Measurements from ENCODE around the gene ACE. TPM values are rescaled to one million over a fixed set of nuclear protein-coding genes. Genes with fewer than 3 reads are reported as not detected.

ACE gene
- total RNA-seq, 1 donor from 2014 or later = not detected

- Histone ChIP-seq H2AFZ (replicated peaks) (no peak overlapping the region), H4K20me1 (ENCODE audit: low read depth) (peaks cover 12% of the 10 kb centered on the region), H3K79me2 (ENCODE audit: low read depth) (no peaks in the 10 kb centered on the region), H3K4me3 (no peak overlapping the region), H3K9ac (no peak overlapping the region), H3K27me3 (peaks cover 19% of the 10 kb centered on the region), H3K36me3 (no peaks in the 10 kb centered on the region), H3K4me2 (no peak overlapping the region), H3K27ac (no peak overlapping the region), H3K4me1 (no peaks in the 10 kb centered on the region), H3F3A (ENCODE audit: low read depth) (no peaks in the 10 kb centered on the region), H3K9me3 (ENCODE audit: low read depth) (no peaks in the 10 kb centered on the region)
- H3K27ac Mint-ChIP-seq = no peak overlapping the region
- H3K4me3 Mint-ChIP-seq = no peak overlapping the region
- no peaks in the 10 kb centered on the region for H3K36me3 Mint-ChIP-seq
- no peak for DNase-seq (ENCODE audit: low spot score)
- H3K9me3 Mint-ChIP-seq = no peaks in the 10 kb centered on the region
- no peak for TF ChIP-seq CTCF (IDR thresholded peaks at IDR 0.05)
- TF ChIP-seq EZH2 (IDR thresholded peaks at IDR 0.05) = no peak
- TF ChIP-seq EZH2phosphoT487 (IDR thresholded peaks at IDR 0.05) = no peak
- H3K4me1 Mint-ChIP-seq = peaks cover 4% of the 10 kb centered on the region
- H3K27me3 Mint-ChIP-seq (ENCODE audit: insufficient read depth, low read depth) = peaks cover 30% of the 10 kb centered on the region
Observed at GRCh38 chr17:63519972-63520882, 43.4 kb downstream of the ACE start.

GRCh38 chr17:63523253-63523855 is 46.5 kb downstream of the ACE start, which contains the start of gene KCNH6:
TSS of gene KCNH6 (plus strand) at chr17:63523358. CDS start at chr17:63523414, 56 bp downstream.
- Mint-ChIP-seq H3K27ac (no peak within 1 kb of the TSS), H3K4me3 (peak within 1 kb of the TSS; percentile 65), H3K36me3 (no peaks in the 10 kb centered on the region), H3K27me3 (ENCODE audit: insufficient read depth, low read depth) (peaks cover 43% of the 10 kb centered on the region), H3K9me3 (no peaks in the 10 kb centered on the region), H3K4me1 (peaks cover 4% of the 10 kb centered on the region)
- no peaks in the 10 kb centered on the region for H3F3A ChIP-seq (ENCODE audit: low read depth)
- TF ChIP-seq CTCF (IDR thresholded peaks at IDR 0.05) (peak; percentile 13), EZH2 (IDR thresholded peaks at IDR 0.05) (no peak), EZH2phosphoT487 (IDR thresholded peaks at IDR 0.05) (no peak)
- no peaks in the 10 kb centered on the region for H3K36me3 ChIP-seq
- H3K79me2 ChIP-seq (ENCODE audit: low read depth) = no peaks in the 10 kb centered on the region
- no peak within 1 kb of the TSS for H2AFZ ChIP-seq (replicated peaks)
- peak within 1 kb of the TSS; percentile 79 for H3K4me2 ChIP-seq
- H3K4me3 ChIP-seq = peak within 1 kb of the TSS; percentile 41
- peaks cover 12% of the 10 kb centered on the region for H4K20me1 ChIP-seq (ENCODE audit: low read depth)
- H3K27me3 ChIP-seq = peaks cover 19% of the 10 kb centered on the region
- H3K9ac ChIP-seq = no peak within 1 kb of the TSS
- peak; percentile 55 for DNase-seq (ENCODE audit: low spot score)
- no peaks in the 10 kb centered on the region for H3K9me3 ChIP-seq (ENCODE audit: low read depth)
- no peak within 1 kb of the TSS for H3K27ac ChIP-seq
- H3K4me1 ChIP-seq = no peaks in the 10 kb centered on the region

- Histone ChIP-seq H3K79me2 (ENCODE audit: low read depth) (no peaks in the 10 kb centered on the region), H3K27ac (no peak overlapping the region), H3K4me2 (no peak overlapping the region), H3F3A (ENCODE audit: low read depth) (no peaks in the 10 kb centered on the region), H4K20me1 (ENCODE audit: low read depth) (peaks cover 12% of the 10 kb centered on the region), H3K9me3 (ENCODE audit: low read depth) (no peaks in the 10 kb centered on the region), H3K4me1 (no peaks in the 10 kb centered on the region), H3K36me3 (no peaks in the 10 kb centered on the region), H2AFZ (replicated peaks) (no peak overlapping the region), H3K4me3 (no peak overlapping the region), H3K27me3 (peaks cover 19% of the 10 kb centered on the region), H3K9ac (no peak overlapping the region)
- TF ChIP-seq EZH2 (IDR thresholded peaks at IDR 0.05) (no peak), EZH2phosphoT487 (IDR thresholded peaks at IDR 0.05) (no peak), CTCF (IDR thresholded peaks at IDR 0.05) (no peak)
- Mint-ChIP-seq H3K4me1 (peaks cover 4% of the 10 kb centered on the region), H3K4me3 (peak overlapping the region; percentile 41), H3K27ac (no peak overlapping the region), H3K36me3 (no peaks in the 10 kb centered on the region), H3K9me3 (no peaks in the 10 kb centered on the region), H3K27me3 (ENCODE audit: insufficient read depth, low read depth) (peaks cover 37% of the 10 kb centered on the region)
- no peak for DNase-seq (ENCODE audit: low spot score)
Observed at GRCh38 chr17:63524051-63524450, 47.2 kb downstream of the ACE start.

All from neural progenitor cell (in vitro differentiated cells).